Smooth muscle cell of bladder (primary cell): ENCODE measurements around the gene PMP22. TPM values are rescaled to one million over a fixed set of nuclear protein-coding genes. Genes with fewer than 3 reads are reported as not detected.

Experiments used
- total RNA-seq: library from RNA; depleted of rRNA; stranded (reverse); fragments of >200 nt; gene quantifications from 2 replicates; pipeline ENCODE4 v1.2.3, GENCODE V29; 2014

Gene PMP22
- total RNA-seq, result 130 and 170 TPM in 2 replicates

GRCh38 chr17:15265131-15265530, at the start of gene PMP22:
PMP22 (minus strand) TSS chr17:15265326; CDS start chr17:15260727, 4,599 bp downstream.

Other genes with a start within 250 kb of the PMP22 start
- gene TEKT3, start 76.3 kb upstream of the PMP22 start, total RNA-seq, result 0.14 and 0.37 TPM in 2 replicates
- 1.8 and 2.1 TPM in 2 replicates for gene CDRT4, start 202.3 kb upstream of the PMP22 start, total RNA-seq